ENCODE measurements around the gene GREM1. TPM values are rescaled to one million over a fixed set of nuclear protein-coding genes. Genes with fewer than 3 reads are reported as not detected.

GREM1 gene
- total and polyA plus RNA-seq, 2 donors (not counting 3 experiments of a cell fraction or from before 2014, with no cell fraction given), result not detected

- Histone ChIP-seq H3K4me3 (replicated peaks in 1 of 3; ENCODE audit: insufficient read depth in 1 of 3, low read depth in 1 of 3, low read length in 3 of 3) (no peak overlapping the region), H3K9me1 (replicated peaks; ENCODE audit: control insufficient read depth, extremely low read depth, insufficient read depth, low read length) (no peaks in the 10 kb centered on the region), H3K27me3 (ENCODE audit: control insufficient read depth in 2 of 2, insufficient read depth in 2 of 2, low read length in 2 of 2) (peaks cover 5 to 38% of the 10 kb centered on the region in 2 experiments), H3K9ac (replicated peaks; ENCODE audit: extremely low read depth, insufficient read depth, low read length) (no peak overlapping the region), H2AFZ (ENCODE audit: low read depth, low read length) (no peak overlapping the region), H3K9me3 (replicated peaks; ENCODE audit: control insufficient read depth, insufficient read depth, low read length) (no peaks in the 10 kb centered on the region), H3K79me2 (ENCODE audit: control insufficient read depth, insufficient read depth, low read length) (no peaks in the 10 kb centered on the region), H3K4me1 (ENCODE audit: control insufficient read depth, extremely low read depth, insufficient read depth, low read length) (no peaks in the 10 kb centered on the region), H3K36me3 (ENCODE audit: control insufficient read depth in 2 of 2, extremely low read depth in 1 of 2, insufficient read depth in 2 of 2, low read length in 2 of 2) (no peaks in the 10 kb centered on the region), H3K27ac (ENCODE audit: insufficient read depth, low read depth, low read length) (no peak overlapping the region), H3K4me2 (ENCODE audit: insufficient read depth, low read length) (no peak overlapping the region), H4K20me1 (replicated peaks; ENCODE audit: control insufficient read depth, extremely low read depth, insufficient read depth, low read length) (no peaks in the 10 kb centered on the region)
- BruUV-seq (replicated peaks), result no TSS peak
- POLR2A ChIA-PET, result no interaction called here
- TF ChIP-seq POLR2A (IDR thresholded peaks at IDR 0.05; ENCODE audit: low read depth, low read length) (no peak), POLR2AphosphoS5 (IDR thresholded peaks at IDR 0.05; ENCODE audit: insufficient read depth, low read depth, low read length) (no peak), FOS (IDR thresholded peaks at IDR 0.05; ENCODE audit: borderline replicate concordance, insufficient read depth, low read length) (no peak), MYC (IDR thresholded peaks at IDR 0.05; ENCODE audit: low read depth, low read length) (no peak), JUN (IDR thresholded peaks at IDR 0.05; ENCODE audit: borderline replicate concordance, insufficient read depth, insufficient read length, low read depth) (no peak), GATA2 (IDR thresholded peaks at IDR 0.05; ENCODE audit: insufficient read depth, insufficient read length, low read depth, low read length) (no peak), EZH2 (IDR thresholded peaks at IDR 0.05; ENCODE audit: borderline replicate concordance, low read depth, low read length, severe bottlenecking) (no peak), MAX (IDR thresholded peaks at IDR 0.05; ENCODE audit: insufficient read depth, insufficient read length) (no peak)
- TF ChIP-seq, protein P1, sequence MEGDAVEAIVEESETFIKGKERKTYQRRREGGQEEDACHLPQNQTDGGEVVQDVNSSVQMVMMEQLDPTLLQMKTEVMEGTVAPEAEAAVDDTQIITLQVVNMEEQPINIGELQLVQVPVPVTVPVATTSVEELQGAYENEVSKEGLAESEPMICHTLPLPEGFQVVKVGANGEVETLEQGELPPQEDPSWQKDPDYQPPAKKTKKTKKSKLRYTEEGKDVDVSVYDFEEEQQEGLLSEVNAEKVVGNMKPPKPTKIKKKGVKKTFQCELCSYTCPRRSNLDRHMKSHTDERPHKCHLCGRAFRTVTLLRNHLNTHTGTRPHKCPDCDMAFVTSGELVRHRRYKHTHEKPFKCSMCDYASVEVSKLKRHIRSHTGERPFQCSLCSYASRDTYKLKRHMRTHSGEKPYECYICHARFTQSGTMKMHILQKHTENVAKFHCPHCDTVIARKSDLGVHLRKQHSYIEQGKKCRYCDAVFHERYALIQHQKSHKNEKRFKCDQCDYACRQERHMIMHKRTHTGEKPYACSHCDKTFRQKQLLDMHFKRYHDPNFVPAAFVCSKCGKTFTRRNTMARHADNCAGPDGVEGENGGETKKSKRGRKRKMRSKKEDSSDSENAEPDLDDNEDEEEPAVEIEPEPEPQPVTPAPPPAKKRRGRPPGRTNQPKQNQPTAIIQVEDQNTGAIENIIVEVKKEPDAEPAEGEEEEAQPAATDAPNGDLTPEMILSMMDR (IDR thresholded peaks at IDR 0.05; ENCODE audit: extremely low read depth in 1 of 2, insufficient read depth in 1 of 2, low read depth in 1 of 2, low read length in 2 of 2), result no peak
- CTCF ChIA-PET, result no interaction called here
- dilution Hi-C loops (cut with MboI; ENCODE audit: extremely low pct_ligation_motif_present, low sequenced_read_pairs) (no loop called here), intact Hi-C loops (cut with micrococcal nuclease) (no loop called here)
- DNase-seq (ENCODE audit: low read depth, low spot score) (no peak), FAIRE-seq (no peak)
Observed at GRCh38 chr15:32707436-32707835, 10.4 kb upstream of the GREM1 start.

Measured in endothelial cell of umbilical vein (primary cell).